K562 (cell line): ENCODE results near the gene CD36. TPM values are rescaled to one million over a fixed set of nuclear protein-coding genes. Genes with fewer than 3 reads are reported as not detected.

Source experiments
- ATAC-seq: fragments of 200-7000 bp; cut with Tn5 transposase; 3 replicates; pipeline ENCODE4 v1.9.1; 2020; ENCODE audit warnings: moderate library complexity
- BruUV-seq: library from RNA; stranded (reverse); fragments of 400-500 nt; replicated peaks from 2 replicates; lab custom pipeline; 2021; lab: Mats Ljungman, UMichigan
- CTCF ChIA-PET: fragments of 300-600 bp; formaldehyde crosslinking; extraction: SDS; loops from one replicate; lab custom pipeline; 2021; ENCODE audit warnings: low intra/inter-chr PET ratio; lab: Yijun Ruan, JAX
- POLR2A ChIA-PET: fragments of 300-600, 350-650 bp; sonication (Branson Sonifier 250); formaldehyde crosslinking; extraction: SDS; loops from one replicate; lab custom pipeline; 2021; ENCODE audit warnings: antibody characterized with exemption, inconsistent platforms; lab: Yijun Ruan, JAX
- DNase-seq, 4 experiments: peaks; one replicate each; pipeline versions ENCODE4 v3.0.0 to v3.0.0-alpha.2; 2011 to 2018; ENCODE audit warnings: low spot score in 3 of 4, mixed read lengths in 3 of 4; ENCODE audit errors: extremely low read depth in 1 of 4
- FAIRE-seq: peaks from 2 replicates; lab custom pipeline; 2011; peaks lifted over from hg19 to GRCh38; lab: Jason Lieb, UNC
- H2AFZ ChIP-seq: 2 replicates; pipeline ENCODE4 v1.6.0; 2011; ENCODE audit warnings: low read depth, low read length, control low read depth, inconsistent platforms
- H3K27ac ChIP-seq: fragments of 200-600 bp; 3 replicates; pipeline ENCODE4 v1.8.0; 2011; ENCODE audit warnings: low read depth, mild to moderate bottlenecking, control low read depth, inconsistent platforms, low read length, moderate library complexity, mixed read lengths; ENCODE audit errors: extremely low read depth
- H3K27me3 ChIP-seq, 2 experiments: fragments of 300-600 bp in 1 of 2; 2 replicates in 1 of 2; 3 replicates in 1 of 2; pipeline versions ENCODE4 v1.6.0 to v1.8.0; 2011; ENCODE audit warnings: inconsistent platforms in 2 of 2, low read length in 2 of 2, mild to moderate bottlenecking in 1 of 2, mixed read lengths in 1 of 2, moderate library complexity in 1 of 2; ENCODE audit not compliant: control insufficient read depth in 2 of 2, insufficient read depth in 2 of 2
- H3K36me3 ChIP-seq: fragments of 300-600 bp; 3 replicates; pipeline ENCODE4 v1.8.0; 2011; ENCODE audit warnings: mild to moderate bottlenecking, low read length, inconsistent platforms; ENCODE audit not compliant: control insufficient read depth, insufficient read depth
- H3K4me1 ChIP-seq, 2 experiments: fragments of 200-600 bp in 1 of 2; replicated peaks in 1 of 2; 2 replicates in 1 of 2; 3 replicates in 1 of 2; pipeline versions ENCODE4 v1.5.1 to v1.8.0; 2011; ENCODE audit warnings: inconsistent platforms in 2 of 2, low read length in 2 of 2, mild to moderate bottlenecking in 1 of 2, mixed read lengths in 1 of 2, moderate library complexity in 1 of 2; ENCODE audit not compliant: control insufficient read depth in 2 of 2, insufficient read depth in 2 of 2
- H3K4me2 ChIP-seq: 2 replicates; pipeline ENCODE4 v1.6.1; 2011; ENCODE audit warnings: low read length, control low read depth, inconsistent platforms, mixed read lengths; ENCODE audit not compliant: insufficient read depth
- H3K4me3 ChIP-seq: fragments of 200-600 bp; sonication (generic), shearing (Covaris generic); 2 replicates; pipeline ENCODE4 v1.5.1; 2016; ENCODE audit warnings: control low read depth, inconsistent platforms
- H3K79me2 ChIP-seq: fragments of 200-600 bp; 3 replicates; pipeline ENCODE4 v1.8.0; 2011; ENCODE audit warnings: low read length, inconsistent platforms; ENCODE audit not compliant: control insufficient read depth, insufficient read depth
- H3K9ac ChIP-seq, 2 experiments: 2 replicates each; pipeline versions ENCODE4 v1.6.0 to v1.6.1; 2011; ENCODE audit warnings: low read depth in 2 of 2, low read length in 2 of 2, control low read depth in 1 of 2, inconsistent platforms in 1 of 2, mild to moderate bottlenecking in 1 of 2, mixed read lengths in 1 of 2; ENCODE audit not compliant: insufficient read depth in 1 of 2
- H3K9me1 ChIP-seq: one replicate; pipeline ENCODE4 v1.6.0; 2011; ENCODE audit warnings: inconsistent platforms, mild to moderate bottlenecking, low read length, moderate library complexity; ENCODE audit not compliant: control insufficient read depth, insufficient read depth
- H3K9me3 ChIP-seq: replicated peaks from 2 replicates; pipeline ENCODE4 v1.5.1; 2011; ENCODE audit warnings: low read depth, low read length, inconsistent platforms; ENCODE audit not compliant: control insufficient read depth, insufficient read depth
- H4K20me1 ChIP-seq: replicated peaks from 2 replicates; pipeline ENCODE4 v1.6.1; 2011; ENCODE audit warnings: low read length, inconsistent platforms, mixed read lengths; ENCODE audit not compliant: control insufficient read depth, insufficient read depth
- LCOR ChIP-seq: sonication (generic); formaldehyde crosslinking; IDR thresholded peaks from 2 replicates; pipeline ENCODE4 v1.8.0; 2022; ENCODE audit warnings: mild to moderate bottlenecking, missing genetic modification reagents
- STAT5B ChIP-seq: fragments of 250-450 bp; sonication (Bioruptor Pico); IDR thresholded peaks from 2 replicates; pipeline ENCODE4 v1.8.0; 2021; ENCODE audit warnings: mild to moderate bottlenecking, inconsistent platforms
- WGBS: fragments of 100-300 bp; shearing (Covaris generic); methylation state at CpG from one replicate; pipeline ENCODE4 v1.1.6; 2016; ENCODE audit warnings: low coverage, mixed read lengths; ENCODE audit not compliant: insufficient coverage; ENCODE audit errors: missing lambda C conversion rate; 5-methylcytosine and 5-hydroxymethylcytosine counted together
- in situ Hi-C: fragments of 300-500 bp; cut with MboI; formaldehyde crosslinking; loops from 4 replicates; pipeline ENCODE4 v1.15.0; 2018; ENCODE audit warnings: inconsistent platforms, mixed read lengths
- intact Hi-C: fragments of 100-400 bp; cut with micrococcal nuclease; formaldehyde crosslinking; loops from 2 replicates; pipeline ENCODE4 v1.14.2; 2022
- polyA plus RNA-seq, 8 experiments: library from polyadenylated mRNA; depleted of rRNA in 4 of 8; stranded (reverse) in 5 of 8; unstranded in 3 of 8; fragments of >200 nt; fragmentation: Nextera tagmentation in 2 of 8; fragmentation: Illumina TruSeq in 1 of 8; extraction: Ambion mirVana in 2 of 8; extraction: Trizol in 1 of 8; gene quantifications; 2 replicates each; pipeline versions ENCODE4 v1.2.1 to v1.2.3, GENCODE V29; 2011 to 2014; ENCODE audit warnings: inconsistent platforms in 1 of 8, missing spikeins in 1 of 8
- total RNA-seq, 7 experiments: library from RNA; depleted of rRNA in 6 of 7; stranded (reverse); fragments of >200 nt in 6 of 7; fragmentation: Illumina TruSeq in 2 of 7; extraction: Trizol in 2 of 7; gene quantifications; 2 replicates each; pipeline versions ENCODE4 v1.2.1 to v1.2.3, GENCODE V29; 2011 to 2021; ENCODE audit warnings: low replicate concordance in 1 of 7
- TF ChIP-seq, protein P1 (sequence below), 2 experiments: fragments of 200-800 bp in 1 of 2; sonication (Bioruptor generic) in 1 of 2; sonication (generic) in 1 of 2; formaldehyde crosslinking in 1 of 2; IDR thresholded peaks in 1 of 2; conservative IDR thresholded peaks in 1 of 2; 2 replicates each; pipeline versions ENCODE4 v1.5.0 to v1.6.1; 2016 to 2020; ENCODE audit warnings: missing compliant biosample characterization in 1 of 2, missing genetic modification characterization in 1 of 2, missing genetic modification reagents in 1 of 2
- TF ChIP-seq, protein P2 (sequence below): fragments of 450-650 bp; formaldehyde crosslinking; IDR thresholded peaks from 2 replicates; pipeline ENCODE4 v1.4.0; 2020; ENCODE audit warnings: mild to moderate bottlenecking, moderate library complexity

Gene CD36
- total and polyA plus RNA-seq, 9 of the 15 experiments (the other 6 are each of a cell fraction or from before 2014, with no cell fraction given): 0.09 to 4.0 (median 0.42) TPM

DNA sequence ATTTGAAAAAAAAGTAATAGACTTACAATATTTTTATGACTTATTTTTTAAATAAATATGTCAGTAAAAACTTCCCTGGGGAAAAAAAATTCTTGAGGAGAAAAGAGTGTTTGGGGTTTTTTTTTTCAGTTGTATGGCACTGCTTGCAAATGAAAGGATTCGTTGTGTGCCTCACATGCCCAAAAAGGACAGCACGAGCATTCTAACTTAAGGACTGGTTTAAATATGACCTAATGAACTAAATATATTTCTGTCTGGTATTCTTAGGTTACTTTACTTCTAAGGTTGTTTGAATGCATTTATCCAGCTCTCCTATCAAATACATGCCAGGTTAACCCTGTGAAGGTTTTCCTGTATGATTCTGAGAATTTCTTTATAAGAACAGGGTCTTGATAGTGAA, 988 bp upstream of the CD36 start:
- H3K27me3 ChIP-seq: no peaks in the 10 kb centered on the region
- no peak overlapping the region for H3K4me3 ChIP-seq
- no peaks in the 10 kb centered on the region for H3K4me1 ChIP-seq
- POLR2A ChIA-PET: no interaction called here
- no peaks in the 10 kb centered on the region for H3K36me3 ChIP-seq
- DNase-seq (no peak), ATAC-seq (no peak), FAIRE-seq (no peak)
- no peaks in the 10 kb centered on the region; the same call in none of the 2 replicates for H3K9me3 ChIP-seq
- no peak overlapping the region for H3K4me2 ChIP-seq
- in situ Hi-C loops: no loop called here
- no peaks in the 10 kb centered on the region for H3K9me1 ChIP-seq
- no peak overlapping the region for H3K27ac ChIP-seq
- TF ChIP-seq STAT5B: no peak
- TF ChIP-seq, protein P1, sequence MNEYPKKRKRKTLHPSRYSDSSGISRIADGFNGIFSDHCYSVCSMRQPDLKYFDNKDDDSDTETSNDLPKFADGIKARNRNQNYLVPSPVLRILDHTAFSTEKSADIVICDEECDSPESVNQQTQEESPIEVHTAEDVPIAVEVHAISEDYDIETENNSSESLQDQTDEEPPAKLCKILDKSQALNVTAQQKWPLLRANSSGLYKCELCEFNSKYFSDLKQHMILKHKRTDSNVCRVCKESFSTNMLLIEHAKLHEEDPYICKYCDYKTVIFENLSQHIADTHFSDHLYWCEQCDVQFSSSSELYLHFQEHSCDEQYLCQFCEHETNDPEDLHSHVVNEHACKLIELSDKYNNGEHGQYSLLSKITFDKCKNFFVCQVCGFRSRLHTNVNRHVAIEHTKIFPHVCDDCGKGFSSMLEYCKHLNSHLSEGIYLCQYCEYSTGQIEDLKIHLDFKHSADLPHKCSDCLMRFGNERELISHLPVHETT (CRISPR knock-in tag; conservative IDR thresholded peaks at IDR 0.05 in 1 of 2, IDR thresholded peaks at IDR 0.05 in 1 of 2): no peak
- TF ChIP-seq LCOR (CRISPR knock-in tag): no peak
- TF ChIP-seq, protein P2, sequence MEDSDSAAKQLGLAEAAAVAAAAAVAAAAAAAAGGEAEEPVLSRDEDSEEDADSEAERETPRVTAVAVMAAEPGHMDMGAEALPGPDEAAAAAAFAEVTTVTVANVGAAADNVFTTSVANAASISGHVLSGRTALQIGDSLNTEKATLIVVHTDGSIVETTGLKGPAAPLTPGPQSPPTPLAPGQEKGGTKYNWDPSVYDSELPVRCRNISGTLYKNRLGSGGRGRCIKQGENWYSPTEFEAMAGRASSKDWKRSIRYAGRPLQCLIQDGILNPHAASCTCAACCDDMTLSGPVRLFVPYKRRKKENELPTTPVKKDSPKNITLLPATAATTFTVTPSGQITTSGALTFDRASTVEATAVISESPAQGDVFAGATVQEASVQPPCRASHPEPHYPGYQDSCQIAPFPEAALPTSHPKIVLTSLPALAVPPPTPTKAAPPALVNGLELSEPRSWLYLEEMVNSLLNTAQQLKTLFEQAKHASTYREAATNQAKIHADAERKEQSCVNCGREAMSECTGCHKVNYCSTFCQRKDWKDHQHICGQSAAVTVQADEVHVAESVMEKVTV: no peak
- intact Hi-C loops: no loop called here
- CTCF ChIA-PET: no interaction called here
- no peak overlapping the region for H3K9ac ChIP-seq
- H3K79me2 ChIP-seq: no peaks in the 10 kb centered on the region
- WGBS: 0% methylated on average over 2 of the region's 2 CpGs
- BruUV-seq: no TSS peak
- no peaks in the 10 kb centered on the region for H4K20me1 ChIP-seq
- H2AFZ ChIP-seq: no peak overlapping the region
